ENCODE measurements around the gene PHYHD1.

Gene PHYHD1

DNA sequence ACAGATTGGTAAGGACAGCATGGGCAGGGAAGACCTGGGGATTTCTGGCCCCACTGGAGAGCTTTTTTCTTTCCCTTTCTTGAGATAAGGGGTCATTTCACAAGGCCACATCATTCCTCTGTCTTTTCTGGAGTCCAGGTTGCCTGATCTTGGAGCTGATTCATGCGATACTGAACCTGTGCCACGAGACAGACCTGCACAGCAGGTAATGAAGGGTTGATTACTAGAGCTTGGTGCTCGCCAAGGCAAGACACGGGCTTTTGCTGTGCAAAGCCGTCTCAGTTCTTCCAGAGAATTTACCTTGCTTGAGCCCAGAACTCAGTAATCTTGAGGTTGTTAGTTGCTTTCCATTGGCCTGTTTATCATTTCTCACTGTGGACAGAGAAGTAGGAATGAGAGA lies 65.9 kb downstream of the PHYHD1 start:
- no peak for DNase-seq

GRCh38 chr9:128987805-128988204 lies 67.0 kb downstream of the PHYHD1 start:
- no peak for DNase-seq

All from NCI-H69 (cell line).